ENCODE data around the gene IFI16.
A peak's percentile ranks its signal among the peaks of the same experiment; 100 is the strongest.
"Not testable (repeated sequence)": the region's sequence is repeated elsewhere in the genome, so short reads cannot be mapped to it uniquely, and the experiment has no call there.

IFI16 gene

DNA sequence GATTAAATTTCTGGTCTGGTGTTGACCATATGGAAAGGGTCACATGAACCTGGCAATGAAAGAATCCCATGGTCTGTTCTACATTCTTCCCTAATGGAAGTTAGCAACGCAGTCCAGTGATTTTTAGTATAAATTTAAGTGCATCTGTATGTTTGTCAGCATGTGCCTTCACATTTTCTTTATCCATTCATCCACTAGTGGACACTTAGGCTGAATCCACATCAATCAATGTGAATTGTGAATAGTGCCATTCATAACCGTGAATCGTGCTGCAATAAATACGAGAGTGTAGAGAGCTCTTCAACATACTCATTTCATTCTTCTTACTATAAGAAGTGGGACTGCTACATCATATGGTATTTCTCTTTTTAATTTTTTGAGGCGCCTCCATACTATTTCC lies 12.7 kb upstream of the IFI16 start:
- Histone ChIP-seq H3K9me3 (ENCODE audit: control insufficient read depth, low read length) (no peaks in the 10 kb centered on the region), H3K36me3 (ENCODE audit: control insufficient read depth, insufficient read depth, low read length) (no peaks in the 10 kb centered on the region), H3K4me1 (ENCODE audit: control insufficient read depth, insufficient read depth, low read length) (peaks cover 7% of the 10 kb centered on the region), H3K27me3 (ENCODE audit: control insufficient read depth, insufficient read depth, low read length) (no peaks in the 10 kb centered on the region), H3K9ac (ENCODE audit: low read length) (no peak overlapping the region), H3K4me3 (ENCODE audit: low read length) (no peak overlapping the region)

DNA sequence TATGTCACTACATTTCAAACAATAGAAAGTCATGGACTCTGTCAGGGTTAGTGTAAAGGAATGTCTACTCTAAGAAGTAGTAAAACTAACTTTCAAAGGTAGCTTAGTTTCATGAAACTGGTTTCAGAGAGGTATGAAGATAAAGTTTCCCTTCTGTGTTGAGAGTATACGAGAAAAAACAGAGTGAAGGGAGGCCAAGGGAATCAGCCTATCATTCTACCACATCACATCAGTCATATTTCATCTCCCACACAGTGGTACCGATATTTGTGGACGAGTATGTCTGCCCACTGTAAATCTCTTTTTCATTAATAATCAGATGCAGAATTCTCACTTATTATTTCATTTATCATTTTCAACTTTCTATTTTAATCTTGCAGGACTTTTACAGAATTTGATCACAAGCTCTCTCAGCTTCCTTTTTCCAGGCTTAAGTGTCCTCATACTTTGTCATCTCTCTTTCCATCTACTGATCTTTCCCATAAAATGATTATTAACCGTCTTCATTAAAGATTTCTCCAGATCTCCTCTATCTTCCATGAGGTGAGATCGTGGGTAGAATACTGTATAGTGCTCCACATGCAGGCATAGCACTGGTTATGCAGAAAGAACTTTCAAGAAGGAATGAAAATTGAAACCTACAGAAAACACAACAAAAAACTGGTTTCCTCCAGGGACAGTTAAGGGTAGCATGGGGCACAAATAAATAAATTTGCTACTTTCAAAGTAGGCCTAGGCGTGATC lies 11.5 kb upstream of the IFI16 start:
- H3K4me3 ChIP-seq (ENCODE audit: low read length) = no peak overlapping the region
- H3K9ac ChIP-seq (ENCODE audit: low read length) = no peak overlapping the region

GRCh38 chr1:158998781-158999161 lies 10.9 kb upstream of the IFI16 start:
- Histone ChIP-seq H3K36me3 (ENCODE audit: control insufficient read depth, insufficient read depth, low read length) (no peaks in the 10 kb centered on the region), H3K4me3 (ENCODE audit: low read length) (peak overlapping the region; percentile 43), H3K9me3 (ENCODE audit: control insufficient read depth, low read length) (no peaks in the 10 kb centered on the region), H3K9ac (ENCODE audit: low read length) (no peak overlapping the region), H3K27me3 (ENCODE audit: control insufficient read depth, insufficient read depth, low read length) (no peaks in the 10 kb centered on the region), H3K4me1 (ENCODE audit: control insufficient read depth, insufficient read depth, low read length) (peaks cover 7% of the 10 kb centered on the region)

More for the DNA sequence above, 11.5 kb upstream of the IFI16 start:
- Histone ChIP-seq H3K36me3 (ENCODE audit: control insufficient read depth, insufficient read depth, low read length) (no peaks in the 10 kb centered on the region), H3K9me3 (ENCODE audit: control insufficient read depth, low read length) (no peaks in the 10 kb centered on the region), H3K27me3 (ENCODE audit: control insufficient read depth, insufficient read depth, low read length) (no peaks in the 10 kb centered on the region), H3K4me1 (ENCODE audit: control insufficient read depth, insufficient read depth, low read length) (peaks cover 7% of the 10 kb centered on the region)

GRCh38 chr1:158999316-159000069 lies 10.2 kb upstream of the IFI16 start:
- H3K9me3 ChIP-seq (ENCODE audit: control insufficient read depth, low read length) = no peaks in the 10 kb centered on the region
- H3K4me1 ChIP-seq (ENCODE audit: control insufficient read depth, insufficient read depth, low read length) = peaks cover 7% of the 10 kb centered on the region
- no peaks in the 10 kb centered on the region for H3K36me3 ChIP-seq (ENCODE audit: control insufficient read depth, insufficient read depth, low read length)
- no peak overlapping the region for H3K4me3 ChIP-seq (ENCODE audit: low read length)
- no peaks in the 10 kb centered on the region for H3K27me3 ChIP-seq (ENCODE audit: control insufficient read depth, insufficient read depth, low read length)
- H3K9ac ChIP-seq (ENCODE audit: low read length) = peak overlapping the region; percentile 18

- Histone ChIP-seq H3K9me3 (ENCODE audit: control insufficient read depth, low read length) (no peaks in the 10 kb centered on the region), H3K36me3 (ENCODE audit: control insufficient read depth, insufficient read depth, low read length) (no peaks in the 10 kb centered on the region), H3K4me3 (ENCODE audit: low read length) (no peak overlapping the region), H3K4me1 (ENCODE audit: control insufficient read depth, insufficient read depth, low read length) (peaks cover 7% of the 10 kb centered on the region), H3K27me3 (ENCODE audit: control insufficient read depth, insufficient read depth, low read length) (no peaks in the 10 kb centered on the region), H3K9ac (ENCODE audit: low read length) (peak overlapping the region; percentile 18)
These were observed 9.7 kb upstream of the IFI16 start for GRCh38 chr1:159000070-159000409.

DNA sequence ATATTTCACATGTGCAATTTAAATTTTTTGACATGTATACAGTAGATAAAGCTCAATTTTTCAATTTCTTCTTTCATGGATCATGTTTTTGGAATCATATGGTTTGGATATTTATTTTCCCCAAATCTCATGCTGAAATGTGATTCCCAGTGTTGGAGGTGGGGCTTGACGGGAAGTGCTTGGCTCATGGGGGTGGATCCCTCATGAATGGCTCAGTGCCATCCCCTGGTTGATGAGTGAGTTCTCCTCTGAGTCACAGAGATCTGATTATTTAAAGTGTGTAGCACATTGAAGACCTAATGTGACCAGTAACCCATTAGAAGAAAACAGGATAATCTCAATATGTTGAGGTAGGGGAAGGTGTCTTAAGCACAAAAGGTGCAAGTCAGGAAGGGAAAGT lies 9.1 kb upstream of the IFI16 start:
- Histone ChIP-seq H3K4me3 (ENCODE audit: low read length) (no peak overlapping the region), H3K9me3 (ENCODE audit: control insufficient read depth, low read length) (no peaks in the 10 kb centered on the region), H3K27me3 (ENCODE audit: control insufficient read depth, insufficient read depth, low read length) (no peaks in the 10 kb centered on the region), H3K4me1 (ENCODE audit: control insufficient read depth, insufficient read depth, low read length) (peaks cover 7% of the 10 kb centered on the region), H3K9ac (ENCODE audit: low read length) (peak overlapping the region; percentile 18), H3K36me3 (ENCODE audit: control insufficient read depth, insufficient read depth, low read length) (no peaks in the 10 kb centered on the region)

- Histone ChIP-seq H3K9ac (ENCODE audit: low read length) (no peak overlapping the region), H3K27me3 (ENCODE audit: control insufficient read depth, insufficient read depth, low read length) (no peaks in the 10 kb centered on the region), H3K36me3 (ENCODE audit: control insufficient read depth, insufficient read depth, low read length) (no peaks in the 10 kb centered on the region), H3K9me3 (ENCODE audit: control insufficient read depth, low read length) (no peaks in the 10 kb centered on the region), H3K4me1 (ENCODE audit: control insufficient read depth, insufficient read depth, low read length) (peaks cover 10% of the 10 kb centered on the region), H3K4me3 (ENCODE audit: low read length) (no peak overlapping the region)
These were observed 4.5 kb upstream of the IFI16 start for GRCh38 chr1:159005161-159005560.

- H3K36me3 ChIP-seq (ENCODE audit: control insufficient read depth, insufficient read depth, low read length) = no peaks in the 10 kb centered on the region
These were observed 4.0 kb upstream of the IFI16 start for GRCh38 chr1:159005676-159006075.

DNA sequence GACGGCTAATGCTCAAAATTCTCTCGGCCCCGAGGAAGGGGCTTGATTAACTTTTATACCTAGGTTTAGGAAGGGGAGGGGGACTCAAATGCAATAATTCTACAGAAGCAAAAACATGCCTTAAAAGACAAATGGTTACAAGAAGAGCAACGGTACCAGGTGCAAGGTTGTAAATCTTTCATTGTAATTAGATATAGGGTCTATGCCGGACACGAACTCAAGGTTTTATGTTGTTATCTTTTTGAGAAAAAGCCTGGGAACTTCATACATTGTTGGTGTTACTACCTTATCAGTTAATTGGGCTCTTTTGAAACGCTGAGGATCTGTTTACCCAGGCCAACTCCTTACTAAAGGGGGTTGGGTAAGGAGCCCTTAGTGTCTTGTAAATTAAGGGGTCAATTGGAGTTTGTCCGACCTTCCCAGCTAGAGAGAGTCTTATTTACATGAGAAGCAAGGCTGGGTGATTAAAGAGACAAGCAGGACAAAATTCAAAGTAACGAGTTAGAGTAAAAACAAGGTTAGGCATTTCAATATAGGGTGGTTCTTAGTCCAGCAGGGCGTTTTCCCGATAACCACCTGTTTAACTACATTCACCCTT lies 3.4 kb upstream of the IFI16 start:
- not testable (repeated sequence) for H3K27me3 ChIP-seq (ENCODE audit: control insufficient read depth, insufficient read depth, low read length); H3K36me3 ChIP-seq (ENCODE audit: control insufficient read depth, insufficient read depth, low read length); H3K4me3 ChIP-seq (ENCODE audit: low read length); H3K9me3 ChIP-seq (ENCODE audit: control insufficient read depth, low read length); H3K9ac ChIP-seq (ENCODE audit: low read length)
- peaks cover 10% of the 10 kb centered on the region for H3K4me1 ChIP-seq (ENCODE audit: control insufficient read depth, insufficient read depth, low read length)

More at GRCh38 chr1:159005676-159006075, 4.0 kb upstream of the IFI16 start:
- Histone ChIP-seq H3K4me3 (ENCODE audit: low read length) (no peak overlapping the region), H3K9ac (ENCODE audit: low read length) (no peak overlapping the region), H3K9me3 (ENCODE audit: control insufficient read depth, low read length) (no peaks in the 10 kb centered on the region), H3K4me1 (ENCODE audit: control insufficient read depth, insufficient read depth, low read length) (peaks cover 10% of the 10 kb centered on the region), H3K27me3 (ENCODE audit: control insufficient read depth, insufficient read depth, low read length) (no peaks in the 10 kb centered on the region)

DNA sequence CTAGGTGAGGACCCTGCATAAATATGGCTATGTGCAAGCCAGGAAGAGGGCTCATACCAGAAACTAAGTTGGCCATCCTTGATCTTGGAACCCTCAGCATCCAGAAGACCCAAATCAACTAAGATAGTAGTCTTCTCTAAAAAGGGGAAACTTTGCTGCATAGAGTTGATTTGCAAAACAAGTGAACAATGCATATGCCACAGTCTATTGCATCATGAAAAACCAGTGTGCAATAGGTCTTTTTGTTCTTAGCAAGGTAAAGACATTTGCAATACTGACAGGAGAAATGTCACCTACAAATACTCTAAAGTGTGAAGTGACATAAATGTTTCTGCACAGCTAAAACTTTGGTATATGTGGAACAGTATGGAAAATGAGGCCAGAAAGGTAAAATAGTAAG lies 2.0 kb upstream of the IFI16 start:
- peaks cover 10% of the 10 kb centered on the region for H3K4me1 ChIP-seq (ENCODE audit: control insufficient read depth, insufficient read depth, low read length)
- H3K27me3 ChIP-seq (ENCODE audit: control insufficient read depth, insufficient read depth, low read length) = no peaks in the 10 kb centered on the region
- H3K4me3 ChIP-seq (ENCODE audit: low read length) = no peak overlapping the region
- no peak overlapping the region for H3K9ac ChIP-seq (ENCODE audit: low read length)
- H3K36me3 ChIP-seq (ENCODE audit: control insufficient read depth, insufficient read depth, low read length) = no peaks in the 10 kb centered on the region
- no peaks in the 10 kb centered on the region for H3K9me3 ChIP-seq (ENCODE audit: control insufficient read depth, low read length)

GRCh38 chr1:159008744-159009188 lies 941 bp upstream of the IFI16 start:
- H3K27me3 ChIP-seq (ENCODE audit: control insufficient read depth, insufficient read depth, low read length) = no peaks in the 10 kb centered on the region
- no peaks in the 10 kb centered on the region for H3K9me3 ChIP-seq (ENCODE audit: control insufficient read depth, low read length)
- peaks cover 10% of the 10 kb centered on the region for H3K4me1 ChIP-seq (ENCODE audit: control insufficient read depth, insufficient read depth, low read length)
- H3K9ac ChIP-seq (ENCODE audit: low read length) = no peak overlapping the region
- H3K4me3 ChIP-seq (ENCODE audit: low read length) = no peak overlapping the region
- H3K36me3 ChIP-seq (ENCODE audit: control insufficient read depth, insufficient read depth, low read length) = no peaks in the 10 kb centered on the region

GRCh38 chr1:159009287-159009686 lies 420 bp upstream of the IFI16 start:
- H3K4me1 ChIP-seq (ENCODE audit: control insufficient read depth, insufficient read depth, low read length) = peaks cover 10% of the 10 kb centered on the region
- H3K27me3 ChIP-seq (ENCODE audit: control insufficient read depth, insufficient read depth, low read length) = no peaks in the 10 kb centered on the region
- H3K4me3 ChIP-seq (ENCODE audit: low read length) = no peak overlapping the region
- H3K36me3 ChIP-seq (ENCODE audit: control insufficient read depth, insufficient read depth, low read length) = no peaks in the 10 kb centered on the region
- H3K9ac ChIP-seq (ENCODE audit: low read length) = no peak overlapping the region
- H3K9me3 ChIP-seq (ENCODE audit: control insufficient read depth, low read length) = no peaks in the 10 kb centered on the region

Measured in mucosa of stomach (tissue), 1 donor.